HL-60 (cell line): Measurements from ENCODE around the gene SDK1.

Experiments
- GABPA ChIP-seq: IDR thresholded peaks from 2 replicates; pipeline ENCODE4 v1.6.1; 2012; ENCODE audit warnings: low read depth
- POLR2AphosphoS5 ChIP-seq: IDR thresholded peaks from 2 replicates; pipeline ENCODE4 v1.6.1; 2012; ENCODE audit warnings: low read depth
- SPI1 ChIP-seq: IDR thresholded peaks from 2 replicates; pipeline ENCODE4 v1.6.1; 2012; ENCODE audit warnings: low read depth, mild to moderate bottlenecking, borderline replicate concordance
- TF ChIP-seq, protein P1 (sequence below): IDR thresholded peaks from 2 replicates; pipeline ENCODE4 v1.6.1; 2012; ENCODE audit warnings: low read depth; ENCODE audit not compliant: insufficient replicate concordance
- TF ChIP-seq, protein P2 (sequence below): IDR thresholded peaks from one replicate; pipeline ENCODE4 v1.5.1; 2011; ENCODE audit warnings: low read length, control low read depth, inconsistent platforms; ENCODE audit not compliant: insufficient read depth

DNA sequence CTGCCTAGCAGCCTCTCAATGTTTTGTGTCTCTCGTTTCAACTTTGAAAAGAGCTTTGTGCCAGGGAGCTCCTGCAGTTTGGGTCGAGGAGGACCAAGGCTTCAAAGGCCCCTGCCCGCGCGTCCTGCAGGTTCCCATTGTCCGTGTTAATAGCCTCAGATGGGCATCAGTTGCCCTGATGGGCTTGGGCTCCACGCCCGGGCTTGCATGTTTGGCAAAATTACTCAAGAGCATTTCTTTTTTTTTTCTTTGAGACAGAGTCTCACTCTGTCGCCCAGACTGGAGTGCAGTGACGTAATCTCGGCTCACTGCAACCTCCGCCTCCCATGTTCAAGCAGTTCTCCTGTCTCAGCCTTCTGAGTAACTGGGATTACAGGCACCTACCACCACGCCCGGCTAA, 636.6 kb downstream of the SDK1 start:
- TF ChIP-seq, protein P1, sequence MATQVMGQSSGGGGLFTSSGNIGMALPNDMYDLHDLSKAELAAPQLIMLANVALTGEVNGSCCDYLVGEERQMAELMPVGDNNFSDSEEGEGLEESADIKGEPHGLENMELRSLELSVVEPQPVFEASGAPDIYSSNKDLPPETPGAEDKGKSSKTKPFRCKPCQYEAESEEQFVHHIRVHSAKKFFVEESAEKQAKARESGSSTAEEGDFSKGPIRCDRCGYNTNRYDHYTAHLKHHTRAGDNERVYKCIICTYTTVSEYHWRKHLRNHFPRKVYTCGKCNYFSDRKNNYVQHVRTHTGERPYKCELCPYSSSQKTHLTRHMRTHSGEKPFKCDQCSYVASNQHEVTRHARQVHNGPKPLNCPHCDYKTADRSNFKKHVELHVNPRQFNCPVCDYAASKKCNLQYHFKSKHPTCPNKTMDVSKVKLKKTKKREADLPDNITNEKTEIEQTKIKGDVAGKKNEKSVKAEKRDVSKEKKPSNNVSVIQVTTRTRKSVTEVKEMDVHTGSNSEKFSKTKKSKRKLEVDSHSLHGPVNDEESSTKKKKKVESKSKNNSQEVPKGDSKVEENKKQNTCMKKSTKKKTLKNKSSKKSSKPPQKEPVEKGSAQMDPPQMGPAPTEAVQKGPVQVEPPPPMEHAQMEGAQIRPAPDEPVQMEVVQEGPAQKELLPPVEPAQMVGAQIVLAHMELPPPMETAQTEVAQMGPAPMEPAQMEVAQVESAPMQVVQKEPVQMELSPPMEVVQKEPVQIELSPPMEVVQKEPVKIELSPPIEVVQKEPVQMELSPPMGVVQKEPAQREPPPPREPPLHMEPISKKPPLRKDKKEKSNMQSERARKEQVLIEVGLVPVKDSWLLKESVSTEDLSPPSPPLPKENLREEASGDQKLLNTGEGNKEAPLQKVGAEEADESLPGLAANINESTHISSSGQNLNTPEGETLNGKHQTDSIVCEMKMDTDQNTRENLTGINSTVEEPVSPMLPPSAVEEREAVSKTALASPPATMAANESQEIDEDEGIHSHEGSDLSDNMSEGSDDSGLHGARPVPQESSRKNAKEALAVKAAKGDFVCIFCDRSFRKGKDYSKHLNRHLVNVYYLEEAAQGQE: no peak
- TF ChIP-seq, protein P2, sequence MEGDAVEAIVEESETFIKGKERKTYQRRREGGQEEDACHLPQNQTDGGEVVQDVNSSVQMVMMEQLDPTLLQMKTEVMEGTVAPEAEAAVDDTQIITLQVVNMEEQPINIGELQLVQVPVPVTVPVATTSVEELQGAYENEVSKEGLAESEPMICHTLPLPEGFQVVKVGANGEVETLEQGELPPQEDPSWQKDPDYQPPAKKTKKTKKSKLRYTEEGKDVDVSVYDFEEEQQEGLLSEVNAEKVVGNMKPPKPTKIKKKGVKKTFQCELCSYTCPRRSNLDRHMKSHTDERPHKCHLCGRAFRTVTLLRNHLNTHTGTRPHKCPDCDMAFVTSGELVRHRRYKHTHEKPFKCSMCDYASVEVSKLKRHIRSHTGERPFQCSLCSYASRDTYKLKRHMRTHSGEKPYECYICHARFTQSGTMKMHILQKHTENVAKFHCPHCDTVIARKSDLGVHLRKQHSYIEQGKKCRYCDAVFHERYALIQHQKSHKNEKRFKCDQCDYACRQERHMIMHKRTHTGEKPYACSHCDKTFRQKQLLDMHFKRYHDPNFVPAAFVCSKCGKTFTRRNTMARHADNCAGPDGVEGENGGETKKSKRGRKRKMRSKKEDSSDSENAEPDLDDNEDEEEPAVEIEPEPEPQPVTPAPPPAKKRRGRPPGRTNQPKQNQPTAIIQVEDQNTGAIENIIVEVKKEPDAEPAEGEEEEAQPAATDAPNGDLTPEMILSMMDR: no peak
- TF ChIP-seq POLR2AphosphoS5: no peak
- TF ChIP-seq GABPA: no peak
- TF ChIP-seq SPI1: no peak
